ENCODE results near the gene ATP8B1. TPM values are rescaled to one million over a fixed set of nuclear protein-coding genes. Genes with fewer than 3 reads are reported as not detected.

The ATP8B1 gene
- total and polyA plus RNA-seq, 9 of the 15 experiments (the other 6 are each of a cell fraction or from before 2014, with no cell fraction given): 0.01 to 0.22 (median 0.03) TPM; not detected in 3

- TF ChIP-seq, protein P1, sequence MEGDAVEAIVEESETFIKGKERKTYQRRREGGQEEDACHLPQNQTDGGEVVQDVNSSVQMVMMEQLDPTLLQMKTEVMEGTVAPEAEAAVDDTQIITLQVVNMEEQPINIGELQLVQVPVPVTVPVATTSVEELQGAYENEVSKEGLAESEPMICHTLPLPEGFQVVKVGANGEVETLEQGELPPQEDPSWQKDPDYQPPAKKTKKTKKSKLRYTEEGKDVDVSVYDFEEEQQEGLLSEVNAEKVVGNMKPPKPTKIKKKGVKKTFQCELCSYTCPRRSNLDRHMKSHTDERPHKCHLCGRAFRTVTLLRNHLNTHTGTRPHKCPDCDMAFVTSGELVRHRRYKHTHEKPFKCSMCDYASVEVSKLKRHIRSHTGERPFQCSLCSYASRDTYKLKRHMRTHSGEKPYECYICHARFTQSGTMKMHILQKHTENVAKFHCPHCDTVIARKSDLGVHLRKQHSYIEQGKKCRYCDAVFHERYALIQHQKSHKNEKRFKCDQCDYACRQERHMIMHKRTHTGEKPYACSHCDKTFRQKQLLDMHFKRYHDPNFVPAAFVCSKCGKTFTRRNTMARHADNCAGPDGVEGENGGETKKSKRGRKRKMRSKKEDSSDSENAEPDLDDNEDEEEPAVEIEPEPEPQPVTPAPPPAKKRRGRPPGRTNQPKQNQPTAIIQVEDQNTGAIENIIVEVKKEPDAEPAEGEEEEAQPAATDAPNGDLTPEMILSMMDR (IDR thresholded peaks at IDR 0.05 in 2 of 3, conservative IDR thresholded peaks at IDR 0.05 in 1 of 3; ENCODE audit: insufficient read depth in 2 of 3, low read depth in 1 of 3, low read length in 3 of 3): no peak
- TF ChIP-seq, protein P2, sequence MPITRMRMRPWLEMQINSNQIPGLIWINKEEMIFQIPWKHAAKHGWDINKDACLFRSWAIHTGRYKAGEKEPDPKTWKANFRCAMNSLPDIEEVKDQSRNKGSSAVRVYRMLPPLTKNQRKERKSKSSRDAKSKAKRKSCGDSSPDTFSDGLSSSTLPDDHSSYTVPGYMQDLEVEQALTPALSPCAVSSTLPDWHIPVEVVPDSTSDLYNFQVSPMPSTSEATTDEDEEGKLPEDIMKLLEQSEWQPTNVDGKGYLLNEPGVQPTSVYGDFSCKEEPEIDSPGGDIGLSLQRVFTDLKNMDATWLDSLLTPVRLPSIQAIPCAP (CRISPR knock-in tag; IDR thresholded peaks at IDR 0.05; ENCODE audit: borderline replicate concordance): no peak
- TF ChIP-seq ZNF764 (CRISPR knock-in tag; IDR thresholded peaks at IDR 0.05; ENCODE audit: low read depth): no peak
Observed at GRCh38 chr18:57759650-57760049, 43.5 kb downstream of the ATP8B1 start (continued).

DNA sequence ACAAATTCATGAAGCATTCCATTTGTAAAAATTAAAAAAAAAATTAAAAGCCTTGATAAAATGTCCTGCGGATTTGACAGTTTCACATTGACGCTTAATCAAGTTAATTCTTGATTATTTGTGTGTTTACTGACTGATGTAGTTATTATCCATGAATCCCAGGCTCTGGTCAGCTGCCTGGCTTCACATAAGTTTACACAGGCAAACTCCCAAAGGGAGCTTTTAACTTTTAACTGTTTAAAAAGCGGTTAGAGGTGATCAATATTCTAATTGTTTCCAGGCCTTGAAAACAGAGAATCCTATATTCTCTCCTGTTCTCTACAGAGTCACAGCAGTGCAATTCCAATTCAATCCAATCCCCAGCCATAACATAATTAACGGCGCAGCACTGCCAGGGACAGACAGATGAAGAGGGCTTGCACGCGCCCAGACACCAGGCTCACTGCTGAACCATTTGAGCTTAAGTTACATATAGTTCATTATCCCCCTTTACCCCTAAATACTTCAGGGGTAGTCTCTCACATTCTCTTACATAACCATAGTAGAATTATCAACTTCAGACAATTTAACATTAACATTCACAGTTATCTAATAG lies 47.5 kb downstream of the ATP8B1 start:
- Histone ChIP-seq H2AFZ (ENCODE audit: low read depth, low read length) (no peak overlapping the region), H3K9me3 (replicated peaks; ENCODE audit: control insufficient read depth, insufficient read depth, low read depth, low read length) (no peaks in the 10 kb centered on the region), H3K4me3 (no peak overlapping the region), H3K4me2 (ENCODE audit: insufficient read depth, low read length) (no peak overlapping the region), H3K9me1 (ENCODE audit: control insufficient read depth, insufficient read depth, low read length) (no peaks in the 10 kb centered on the region), H3K79me2 (ENCODE audit: control insufficient read depth, insufficient read depth, low read length) (no peaks in the 10 kb centered on the region), H3K27ac (ENCODE audit: extremely low read depth, low read depth, low read length) (no peak overlapping the region), H3K9ac (ENCODE audit: insufficient read depth in 1 of 2, low read depth in 2 of 2, low read length in 2 of 2) (no peak overlapping the region), H3K27me3 (ENCODE audit: control insufficient read depth in 2 of 2, insufficient read depth in 2 of 2, low read length in 2 of 2) (no peaks in the 10 kb centered on the region), H4K20me1 (replicated peaks; ENCODE audit: control insufficient read depth, insufficient read depth, low read length) (no peaks in the 10 kb centered on the region), H3K4me1 (replicated peaks in 1 of 2; ENCODE audit: control insufficient read depth in 2 of 2, insufficient read depth in 2 of 2, low read length in 2 of 2) (no peaks in the 10 kb centered on the region; a peak in 2 of 5 replicates), H3K36me3 (ENCODE audit: control insufficient read depth, insufficient read depth, low read length) (no peaks in the 10 kb centered on the region)
- in situ Hi-C loops (cut with MboI): no loop called here
- 63% methylated on average over 7 of the region's 7 CpGs for WGBS (ENCODE audit: insufficient coverage, low coverage, missing lambda C conversion rate)
- TF ChIP-seq ZBED1 (IDR thresholded peaks at IDR 0.05) (no peak), PRMT5 (CRISPR knock-in tag; IDR thresholded peaks at IDR 0.05) (no peak), ZNF124 (CRISPR knock-in tag; IDR thresholded peaks at IDR 0.05) (no peak), STAT5B (CRISPR knock-in tag; IDR thresholded peaks at IDR 0.05) (no peak)
- DNase-seq (ENCODE audit: extremely low read depth in 1 of 4, low spot score in 3 of 4) (no peak), ATAC-seq (no peak), FAIRE-seq (no peak)
- intact Hi-C loops (cut with micrococcal nuclease): no loop called here
- no TSS peak for BruUV-seq (replicated peaks)
- ChIA-PET POLR2A (interaction anchor here (0.6 kb wide), 1 partner anchor 235 kb away, joined by 3 read pairs; no protein-coding TSS in a partner anchor), CTCF (ENCODE audit: low intra/inter-chr PET ratio) (no interaction called here)
